IPS DF 4.7 (cell line): ENCODE data around the gene SSTR5.

ENCODE experiments used
- DNase-seq: peaks from one replicate; pipeline ENCODE4 v3.0.0-alpha.2; 2013; ENCODE audit warnings: low spot score; ENCODE audit errors: extremely low read depth

SSTR5 gene

DNA sequence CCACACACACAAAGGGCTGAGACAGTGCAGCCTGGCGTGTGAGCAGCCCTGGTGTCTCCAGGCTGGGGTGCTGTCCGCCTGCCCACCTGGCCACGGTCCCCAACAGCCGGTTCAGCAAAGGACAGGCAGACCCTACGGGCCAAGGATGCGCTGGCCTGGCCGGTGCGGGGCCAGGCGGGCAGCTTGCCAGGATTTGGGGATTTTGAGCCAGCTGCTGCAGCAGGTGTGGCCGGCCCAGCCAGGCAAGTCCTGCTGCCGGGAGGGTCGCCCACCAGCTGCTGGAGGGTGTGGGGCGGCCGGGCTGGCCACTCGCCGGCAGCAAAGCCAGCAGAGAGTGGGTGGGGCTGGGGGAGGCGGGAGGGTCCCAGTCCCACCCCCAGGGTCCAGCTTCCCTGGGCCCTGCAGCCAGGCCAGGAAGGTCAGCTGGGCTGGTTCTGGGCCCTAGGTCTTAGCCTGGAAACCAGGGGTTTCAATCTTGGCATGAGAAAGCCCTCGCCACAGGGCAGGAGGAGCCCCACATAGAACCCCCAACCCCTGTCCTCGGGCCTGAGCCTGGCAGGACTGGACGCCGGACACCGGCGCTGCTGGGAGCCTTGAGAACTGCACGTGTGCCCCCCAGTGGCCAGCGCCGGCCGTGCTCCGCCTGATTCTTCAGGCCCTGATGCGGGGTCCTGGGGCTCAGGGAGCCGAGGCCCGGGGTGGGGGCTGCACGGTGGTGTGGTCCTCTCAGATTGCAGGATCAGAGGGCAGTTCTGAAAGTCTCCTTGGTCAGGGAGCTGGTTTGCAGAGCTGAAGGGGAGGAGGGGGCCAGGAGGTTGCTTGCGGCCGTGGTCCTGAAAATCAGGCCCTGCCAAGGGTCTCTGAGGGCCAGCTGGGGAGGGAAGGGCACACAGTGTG is 17.6 kb upstream of the SSTR5 start:
- DNase-seq = no peak

DNA sequence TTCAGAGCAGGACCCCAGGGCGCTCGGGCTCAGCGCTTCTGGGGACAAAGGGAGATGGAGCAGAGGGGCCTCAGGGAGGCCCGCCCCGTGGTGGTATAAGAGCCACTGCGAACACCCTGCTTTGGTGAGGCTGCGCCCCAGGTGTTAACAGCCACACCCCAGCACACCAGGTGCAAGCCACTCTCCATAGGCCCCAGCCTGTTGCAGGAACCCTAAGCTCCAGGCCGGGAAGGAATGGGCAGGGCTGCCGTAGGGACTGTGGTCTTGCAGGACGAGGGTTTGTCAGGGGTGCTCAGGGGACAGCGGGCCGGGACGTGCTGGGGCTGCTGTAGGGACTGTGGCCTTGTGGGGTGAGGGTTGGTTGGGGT is 17.0 kb upstream of the SSTR5 start:
- DNase-seq = no peak

DNA sequence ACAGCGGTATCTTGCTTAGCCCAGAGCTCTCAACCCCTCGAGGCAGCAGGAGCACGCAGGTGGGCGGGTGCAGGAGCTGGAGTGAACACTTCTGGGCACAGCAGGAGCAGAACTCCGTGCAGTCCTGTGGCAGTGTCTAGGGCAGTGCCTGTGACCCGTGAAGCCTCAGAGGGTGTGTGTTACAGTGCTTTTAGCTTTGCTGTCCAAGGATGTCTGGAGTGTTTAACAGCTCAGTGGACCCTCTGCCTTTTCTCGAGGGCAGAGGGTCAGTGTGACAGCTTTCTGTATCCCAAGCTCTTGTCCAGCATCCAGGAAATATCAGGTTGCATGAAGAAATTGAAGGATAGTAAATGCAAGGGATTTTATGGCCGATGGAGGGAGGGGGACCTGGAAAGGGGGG is 16.4 kb upstream of the SSTR5 start:
- DNase-seq = no peak

DNA sequence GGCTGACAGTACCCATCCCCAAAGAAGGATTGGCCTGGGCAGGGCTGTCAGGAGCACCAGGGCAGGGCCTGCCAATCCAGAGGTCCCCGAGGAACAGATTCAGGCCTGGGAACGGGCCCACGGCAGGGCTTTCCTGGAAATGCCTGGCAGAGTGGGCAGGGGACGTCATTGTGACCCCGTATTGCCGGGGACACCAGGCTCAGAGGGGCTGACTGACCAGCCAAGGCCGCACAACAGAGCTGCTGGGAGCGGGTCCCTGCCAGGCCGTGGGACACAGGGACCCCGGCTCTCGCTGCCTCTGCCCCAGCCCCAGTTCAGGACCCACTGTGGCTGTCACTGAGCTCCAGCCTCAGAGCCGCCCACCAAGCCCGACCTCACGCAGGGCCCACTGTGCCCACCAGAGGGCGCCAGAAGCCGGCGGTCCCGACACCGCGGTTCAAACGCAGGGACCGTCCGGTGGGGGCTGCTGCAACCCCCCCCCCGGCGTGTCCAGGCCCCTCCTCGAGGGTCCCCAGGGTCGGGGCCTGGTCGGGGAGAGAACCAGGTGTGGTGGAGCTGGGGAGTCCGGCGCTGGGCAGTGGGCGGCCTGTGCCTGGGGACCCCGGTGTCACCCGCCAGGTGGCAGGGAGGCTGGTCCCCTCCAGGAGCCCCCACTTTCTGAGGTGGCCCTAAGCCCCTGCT is 15.2 kb upstream of the SSTR5 start:
- no peak for DNase-seq

DNA sequence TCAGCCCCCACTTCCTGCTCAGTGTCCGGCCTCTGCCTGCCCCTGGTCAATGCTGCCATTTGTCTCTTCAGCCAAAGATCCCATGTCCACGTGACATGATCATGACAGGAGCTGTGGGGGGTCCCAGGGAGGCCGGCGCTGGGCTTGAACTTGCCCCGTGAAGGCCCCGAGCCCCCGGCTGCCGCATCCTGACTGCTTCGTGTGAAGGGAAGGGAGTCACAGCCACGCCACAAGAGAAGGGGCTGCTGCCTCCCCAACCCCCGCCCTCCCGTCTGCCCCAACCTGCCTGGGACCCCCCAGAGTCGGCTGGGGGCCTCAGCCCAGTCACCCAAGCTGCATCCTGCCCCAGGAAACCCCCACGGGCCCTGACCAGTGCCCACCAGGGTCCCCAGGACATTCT is 14.3 kb upstream of the SSTR5 start:
- DNase-seq = no peak

DNA sequence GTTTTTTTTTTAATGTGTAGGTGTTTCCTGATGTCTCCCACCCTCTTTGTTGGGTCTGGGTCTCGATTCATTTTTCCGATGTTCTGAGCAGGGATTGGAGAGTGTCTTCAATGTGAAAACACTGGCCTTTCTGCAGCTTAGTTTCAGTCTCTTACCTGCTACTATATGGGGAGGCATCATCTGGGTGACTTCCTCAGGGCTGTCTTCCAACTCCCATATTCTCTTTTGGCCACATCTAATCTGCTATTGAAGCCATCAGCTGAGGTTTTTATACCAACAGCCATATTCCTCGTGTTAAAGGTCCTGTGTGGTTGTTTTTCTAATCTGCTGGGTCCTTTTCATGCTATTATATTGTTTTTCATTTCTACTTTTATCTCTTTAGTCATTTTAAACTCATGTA is 13.2 kb upstream of the SSTR5 start:
- no peak for DNase-seq

DNA sequence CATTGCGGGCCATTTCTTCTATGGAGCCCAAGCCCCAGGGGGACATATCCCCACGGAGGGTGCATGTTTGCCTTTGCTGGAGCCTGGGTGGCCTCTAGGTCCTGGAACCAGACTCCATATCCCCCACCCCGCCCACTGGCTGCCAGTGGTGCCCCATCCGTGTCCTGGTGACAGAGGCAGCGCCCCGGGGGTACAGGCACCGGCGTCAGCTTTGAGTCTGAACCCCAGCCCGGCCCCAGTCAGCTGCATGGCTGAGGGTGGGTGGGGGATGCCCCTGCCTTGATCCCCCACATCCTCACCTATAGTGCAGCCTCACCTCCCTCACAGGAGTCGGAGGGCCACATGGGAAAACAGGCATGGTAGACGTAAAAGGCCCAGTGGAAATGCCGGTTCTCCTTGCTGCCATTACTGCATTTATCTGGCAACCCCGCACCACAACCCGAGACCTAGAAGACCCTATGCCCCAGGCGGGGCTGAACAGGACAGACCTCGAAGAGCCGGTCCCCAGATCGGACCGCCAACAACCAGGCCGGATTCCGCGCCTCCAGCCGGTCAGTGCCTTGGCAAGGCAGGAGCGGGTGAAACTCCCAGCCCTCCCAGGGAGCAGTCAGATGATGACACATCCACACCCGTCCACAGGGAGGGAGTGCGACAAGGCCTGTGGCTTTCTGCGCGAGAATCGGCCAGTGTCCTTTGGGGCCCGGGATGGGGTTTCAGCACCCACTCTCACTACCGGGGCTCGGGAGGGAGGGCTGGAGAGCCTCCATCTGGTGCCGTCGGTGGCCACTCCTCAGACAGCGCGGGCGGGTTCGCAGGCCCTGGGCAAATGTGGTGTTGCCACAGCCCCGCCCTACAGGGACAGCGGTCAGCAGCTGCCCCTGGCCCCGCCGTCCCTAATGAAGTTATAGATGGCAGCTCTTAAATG is 11.9 kb upstream of the SSTR5 start:
- no peak for DNase-seq

DNA sequence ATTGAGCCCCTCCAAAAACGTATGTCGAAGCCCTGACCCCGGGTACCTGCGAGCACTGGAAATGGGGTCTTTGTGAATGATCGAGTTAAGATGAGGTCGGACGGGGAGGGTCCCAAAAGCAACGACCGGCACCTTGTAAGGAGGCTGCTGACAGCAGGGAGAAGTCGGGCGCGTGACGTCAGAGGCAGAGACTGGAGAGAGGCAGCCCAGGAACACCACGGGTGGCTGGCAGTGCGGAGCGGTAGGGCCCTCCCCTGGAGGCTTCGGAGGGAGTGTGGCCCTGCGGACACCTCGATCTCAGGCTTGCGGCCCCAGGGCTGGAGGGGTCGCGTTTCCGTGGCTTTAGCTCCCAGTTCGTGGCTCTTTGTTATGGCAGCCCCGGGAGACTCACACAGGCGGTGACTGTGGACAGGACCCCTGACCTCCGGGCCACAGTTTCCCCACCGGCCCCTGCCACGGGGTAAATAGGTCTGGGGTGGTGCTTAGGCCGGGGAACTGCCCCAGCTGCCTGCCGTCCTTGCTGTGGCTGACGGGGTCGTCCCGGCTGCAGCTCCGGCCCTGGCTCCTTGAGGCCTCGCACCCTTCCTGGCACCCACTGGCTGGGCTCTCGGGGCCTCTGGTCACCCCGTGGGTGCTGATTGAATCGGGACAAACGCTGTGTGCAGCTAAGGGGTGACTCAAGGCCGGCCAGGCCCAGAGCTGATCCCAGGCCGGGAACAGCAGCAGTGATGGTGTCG is 10.6 kb upstream of the SSTR5 start:
- no peak for DNase-seq

DNA sequence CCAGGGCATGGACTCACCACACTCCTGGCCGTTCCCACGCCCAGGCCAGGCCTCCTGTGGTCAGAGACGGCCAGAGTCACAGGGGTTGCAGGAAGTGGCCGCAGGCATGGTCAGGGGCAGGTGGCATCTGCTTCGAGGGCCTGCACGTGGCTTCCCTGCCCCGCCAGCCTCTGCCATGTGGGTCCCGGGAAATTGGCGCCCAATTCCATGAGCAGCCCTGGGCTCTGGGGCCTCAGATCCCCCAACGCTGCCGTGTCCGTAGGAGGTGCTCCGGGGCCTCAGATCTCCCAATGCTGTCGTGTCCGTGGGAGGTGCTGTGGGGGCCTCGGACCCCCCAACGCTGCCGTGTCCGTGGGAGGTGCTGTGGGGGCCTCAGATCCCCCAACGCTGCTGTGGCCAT is 9.7 kb upstream of the SSTR5 start:
- no peak for DNase-seq

DNA sequence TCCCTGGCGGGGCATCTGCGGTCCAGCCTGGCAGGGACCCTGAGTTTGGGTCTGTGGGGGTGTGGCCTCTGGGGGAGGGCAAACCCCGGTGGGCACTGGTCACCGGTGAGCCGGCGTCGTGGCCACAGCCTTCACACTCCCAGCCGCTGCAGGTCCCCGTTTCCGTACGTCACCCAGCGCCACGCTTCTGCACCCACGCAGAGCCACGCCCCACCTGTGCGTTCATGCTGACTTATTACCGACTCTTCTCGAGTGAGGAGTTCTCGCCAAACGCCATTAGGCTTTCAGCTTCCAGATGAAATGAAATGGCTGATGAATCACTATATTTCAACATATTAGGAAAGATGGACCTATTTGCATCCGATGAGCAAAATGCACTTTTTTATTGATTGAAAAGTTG is 8.8 kb upstream of the SSTR5 start:
- DNase-seq = no peak

DNA sequence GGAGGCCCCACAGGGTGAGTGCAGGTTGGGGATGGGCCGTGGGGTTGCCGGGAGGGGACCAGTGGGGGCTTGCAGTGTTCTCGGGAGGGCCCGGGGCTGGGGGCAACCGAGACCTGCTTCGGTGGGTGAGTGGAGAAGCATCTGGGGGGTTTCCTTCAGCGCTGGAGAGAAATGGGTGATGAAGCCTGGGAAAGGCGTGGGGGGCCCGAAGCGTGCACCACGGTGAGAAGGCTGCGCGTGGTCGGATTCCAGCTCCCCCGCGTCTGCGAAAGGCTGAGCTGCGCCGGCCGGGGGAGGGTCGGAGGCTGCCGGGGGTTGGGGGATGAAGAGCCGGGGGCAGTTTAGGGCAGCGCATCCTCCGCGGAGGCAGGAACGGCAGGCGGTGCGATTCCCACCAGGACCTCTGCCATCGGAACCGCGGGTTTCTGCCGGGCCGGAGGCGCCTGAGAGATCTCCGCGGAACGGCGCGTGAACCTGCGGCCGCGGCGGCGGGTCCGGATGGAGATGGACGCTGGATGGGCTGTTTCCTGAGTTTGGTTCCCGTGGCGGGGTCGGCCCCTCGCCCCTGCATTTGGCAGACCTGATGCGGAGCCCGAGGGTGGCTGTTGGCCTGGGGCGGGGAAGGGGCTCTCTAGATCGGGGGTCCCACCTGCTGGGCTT is 6.9 kb upstream of the SSTR5 start:
- DNase-seq = no peak

DNA sequence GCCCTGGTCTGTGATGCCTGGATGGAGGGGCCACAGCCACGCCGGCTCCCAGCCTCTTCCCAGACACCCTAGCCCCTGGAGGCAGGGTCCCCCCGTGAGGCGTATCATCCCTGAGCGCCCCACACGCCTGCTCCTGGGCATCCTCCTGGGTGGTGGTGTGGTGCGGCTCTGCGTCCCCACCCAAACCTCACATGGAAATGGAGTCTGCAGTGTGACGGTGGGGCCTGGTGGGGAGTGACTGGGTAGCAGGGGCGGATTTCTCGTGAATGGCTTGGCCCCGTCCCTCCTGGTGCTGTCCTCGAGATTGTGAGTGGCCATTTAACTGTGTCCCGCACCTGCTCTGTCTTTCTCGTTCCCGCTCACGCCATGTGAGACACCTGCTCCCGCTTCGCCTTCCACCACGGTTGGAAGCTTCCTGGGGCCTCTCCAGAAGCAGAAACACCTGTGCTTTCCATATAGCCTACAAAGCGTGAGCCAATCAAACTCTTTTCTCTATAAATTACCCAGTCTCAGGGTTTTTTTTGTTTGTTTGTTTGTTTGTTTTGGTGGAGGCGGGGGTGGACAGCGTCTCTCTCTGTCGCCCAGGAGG is 5.9 kb upstream of the SSTR5 start:
- no peak for DNase-seq

DNA sequence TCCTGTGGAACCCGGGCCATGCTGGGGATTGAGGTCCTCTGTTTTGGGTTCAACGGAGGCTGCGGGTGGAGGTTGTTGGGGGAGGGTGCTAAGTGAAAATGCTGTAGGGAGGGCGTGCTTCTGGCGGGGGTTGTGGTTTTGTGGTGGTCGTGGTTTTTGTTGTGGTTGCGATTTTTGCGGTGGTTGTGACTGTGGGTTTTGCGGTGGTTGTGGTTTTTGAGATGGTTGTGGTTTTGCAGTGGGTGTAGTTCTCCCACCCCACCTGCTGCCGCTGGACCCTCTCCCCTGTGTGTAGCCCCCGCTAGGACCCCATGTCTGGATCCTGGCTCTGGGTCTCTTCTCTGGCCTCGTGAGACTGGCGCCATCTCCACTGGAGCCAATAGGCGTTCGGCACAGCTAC is 4.9 kb upstream of the SSTR5 start:
- no peak for DNase-seq

DNA sequence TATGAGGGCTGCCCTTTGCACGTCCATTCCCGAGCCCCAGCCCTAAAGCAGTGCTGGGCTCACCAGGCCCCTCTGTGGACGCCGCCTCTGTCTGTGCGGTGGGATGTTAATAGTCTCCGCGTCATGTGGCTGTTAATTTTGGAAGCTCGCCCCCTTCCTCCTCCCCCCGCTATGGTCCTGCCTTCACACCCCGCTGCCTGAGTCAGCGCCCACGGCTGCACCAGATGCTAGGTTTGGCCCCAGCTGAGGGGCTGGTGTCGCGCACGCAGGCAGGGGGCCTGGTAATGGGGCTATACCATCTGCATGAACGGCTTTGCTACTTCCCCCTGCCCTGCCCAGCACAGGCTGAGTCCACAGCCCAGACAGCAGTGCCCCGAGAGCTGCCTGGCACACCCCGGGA is 4.1 kb upstream of the SSTR5 start:
- no peak for DNase-seq

DNA sequence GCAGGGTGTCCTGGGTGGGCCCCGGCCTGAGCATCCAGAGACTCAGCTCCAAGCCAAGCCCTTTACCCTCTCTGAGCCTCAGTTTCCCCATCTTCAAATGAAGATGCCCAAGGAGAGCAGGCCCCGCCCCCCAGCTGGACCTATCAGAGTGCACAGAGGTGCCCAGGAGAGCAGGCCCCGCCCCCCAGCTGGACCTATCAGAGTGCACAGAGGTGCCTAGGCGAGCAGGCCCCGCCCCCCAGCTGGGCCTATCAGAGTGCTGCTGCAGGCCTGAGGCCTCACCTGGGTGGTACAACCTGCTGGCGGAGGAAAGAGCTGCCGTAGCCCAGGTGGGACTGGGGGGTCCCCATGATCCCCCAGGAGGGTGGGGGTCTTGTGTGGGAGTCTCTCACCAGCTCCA is 3.4 kb upstream of the SSTR5 start:
- no peak for DNase-seq

DNA sequence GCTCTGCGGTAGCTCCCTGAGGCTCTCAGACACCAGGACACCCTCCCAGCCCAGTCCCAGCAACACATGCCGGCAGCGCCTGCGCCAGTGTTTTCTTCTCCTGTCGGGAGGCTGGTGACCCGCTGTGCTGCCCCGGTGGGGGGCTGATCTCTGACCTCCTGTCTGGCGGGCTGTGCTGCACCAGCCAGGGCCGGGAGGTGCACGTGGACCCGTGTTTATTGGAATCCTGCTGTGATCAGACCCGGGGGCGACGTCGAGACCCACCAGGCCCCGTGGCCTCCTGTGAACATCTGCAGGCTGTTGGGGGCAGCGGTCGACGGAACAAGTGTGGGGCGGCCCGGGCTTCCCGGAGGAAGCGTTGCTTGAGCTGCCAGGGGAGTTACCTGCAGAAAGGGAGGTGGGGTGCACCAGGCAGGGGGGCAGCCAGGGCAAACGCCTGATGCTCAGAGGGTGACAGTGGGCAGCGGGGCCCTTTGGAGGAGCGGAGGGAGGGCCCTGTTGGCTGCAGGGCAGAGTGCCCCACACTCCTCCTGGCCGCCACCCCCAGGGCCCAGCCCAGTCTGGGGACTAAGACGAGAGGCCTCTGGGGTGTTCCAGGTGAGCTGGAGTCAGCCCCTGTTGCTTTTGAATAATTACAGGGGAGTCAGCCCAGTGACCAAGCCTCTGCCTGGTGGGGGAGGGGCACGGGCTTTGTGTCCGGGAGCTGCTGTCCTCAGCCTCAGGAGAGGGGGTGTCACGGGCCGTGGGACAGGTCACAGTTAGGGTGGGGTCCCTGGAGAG is 2.3 kb upstream of the SSTR5 start:
- DNase-seq = no peak

DNA sequence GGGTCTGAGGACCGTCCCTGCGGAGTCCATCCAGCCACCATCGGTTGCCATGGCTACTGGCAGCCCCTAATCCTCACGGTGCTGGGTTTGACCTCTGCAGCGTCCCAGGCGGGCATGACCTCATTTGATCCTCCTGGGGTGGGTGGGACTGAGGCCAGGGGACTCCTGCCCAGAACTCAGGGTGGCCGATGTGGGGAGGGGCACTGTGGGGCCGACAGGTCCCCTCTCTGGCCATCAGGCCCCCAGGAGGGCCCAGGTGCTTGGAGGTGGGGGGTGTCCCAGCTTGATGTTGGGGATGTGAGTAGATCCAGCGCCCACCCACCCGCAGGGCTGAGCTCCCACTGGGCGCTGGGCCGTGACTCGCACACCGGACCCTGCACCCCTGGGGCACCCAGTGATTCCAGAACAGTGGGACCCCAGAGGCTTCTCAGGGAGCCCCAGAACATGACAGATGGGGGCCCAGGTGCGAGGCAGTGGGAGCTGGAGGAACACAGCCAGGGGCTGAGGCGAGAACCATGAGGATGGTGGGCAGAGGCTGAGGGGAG is 1.6 kb upstream of the SSTR5 start:
- no peak for DNase-seq

DNA sequence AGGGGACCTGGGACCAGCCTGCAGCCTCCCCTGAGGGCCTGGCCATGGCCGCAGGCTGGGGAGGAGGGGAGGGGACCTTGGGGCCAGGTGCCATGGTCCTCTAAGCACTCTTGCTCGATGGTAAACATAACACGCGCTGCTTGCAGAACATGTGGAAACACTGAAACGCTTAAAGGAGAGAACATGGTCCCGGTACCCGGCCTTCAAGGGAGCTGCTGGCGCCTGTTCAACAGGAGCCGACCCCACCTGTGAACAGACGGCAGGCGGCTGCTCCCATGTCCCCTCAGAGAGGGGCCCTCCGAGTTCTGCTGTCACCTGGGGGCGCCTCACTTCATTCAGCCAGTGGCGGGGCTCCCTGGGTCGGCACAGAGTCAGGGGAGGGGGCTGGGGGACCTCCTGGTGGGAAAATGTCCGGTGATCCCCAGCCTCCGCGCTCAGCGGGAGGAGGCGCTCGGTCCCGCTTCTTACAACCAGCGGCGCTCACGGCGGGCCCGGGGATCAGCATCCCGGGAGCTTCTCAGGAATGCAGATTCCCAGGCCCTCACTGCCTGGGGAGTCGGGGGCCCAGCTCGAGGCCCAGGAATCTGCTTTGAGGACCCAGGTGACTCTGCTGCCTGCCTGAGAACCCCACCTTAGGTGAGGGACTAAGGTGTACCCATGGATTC is 854 bp upstream of the SSTR5 start:
- no peak for DNase-seq

DNA sequence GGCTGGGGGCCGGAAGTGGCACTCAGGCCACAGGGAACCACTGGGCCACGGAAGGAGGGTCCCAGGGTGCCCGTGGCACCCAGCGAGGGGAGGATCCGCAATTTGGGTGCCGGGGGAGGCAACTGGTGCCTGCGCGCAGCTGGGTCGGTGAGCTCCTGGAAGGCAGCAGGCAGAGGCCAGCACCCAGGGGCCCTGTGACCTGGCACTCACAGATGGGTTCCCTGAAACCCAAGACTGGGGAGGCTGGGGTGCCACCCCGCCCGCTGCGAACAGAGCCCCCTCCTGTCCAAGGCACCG is 663 bp downstream of the SSTR5 start:
- DNase-seq = no peak
